Loucy (cell line): Measurements from ENCODE around the gene TAAR2.
A peak's percentile ranks its signal among the peaks of the same experiment; 100 is the strongest.

ENCODE experiments used
- H2AFZ ChIP-seq: fragments of 200-600 bp; sonication (generic); 2 replicates; pipeline ENCODE4 v1.6.0; 2016; ENCODE audit warnings: antibody characterized with exemption, mild to moderate bottlenecking, low read length, moderate library complexity
- H3F3A ChIP-seq: fragments of 200-600 bp; 2 replicates; pipeline ENCODE4 v1.6.0; 2016; ENCODE audit warnings: antibody characterized with exemption, low read depth, mild to moderate bottlenecking
- H3K27me3 ChIP-seq: fragments of 200-600 bp; sonication (generic); 2 replicates; pipeline ENCODE4 v1.6.1; 2014; ENCODE audit warnings: low read length, mild to moderate bottlenecking; ENCODE audit not compliant: insufficient read depth, poor library complexity, severe bottlenecking
- H3K36me3 ChIP-seq: fragments of 200-600 bp; sonication (generic); 2 replicates; pipeline ENCODE4 v1.6.1; 2016; ENCODE audit warnings: low read length; ENCODE audit not compliant: insufficient read depth
- H3K4me1 ChIP-seq: fragments of 200-600 bp; sonication (generic); 2 replicates; pipeline ENCODE4 v1.5.1; 2014; ENCODE audit warnings: low read length, mild to moderate bottlenecking; ENCODE audit not compliant: insufficient read depth, poor library complexity, severe bottlenecking
- H3K4me2 ChIP-seq: fragments of 200-600 bp; sonication (generic); 2 replicates; pipeline ENCODE4 v1.6.0; 2014; ENCODE audit warnings: antibody characterized with exemption, low read length, low read depth, mild to moderate bottlenecking; ENCODE audit not compliant: poor library complexity, severe bottlenecking
- H3K4me3 ChIP-seq: fragments of 200-600 bp; sonication (generic); 2 replicates; pipeline ENCODE4 v1.5.1; 2014; ENCODE audit warnings: low read length, mild to moderate bottlenecking, mixed read lengths; ENCODE audit not compliant: poor library complexity, severe bottlenecking
- H3K79me2 ChIP-seq: fragments of 200-600 bp; sonication (generic); 2 replicates; pipeline ENCODE4 v1.6.1; 2014; ENCODE audit warnings: low read length; ENCODE audit not compliant: insufficient read depth
- H3K9ac ChIP-seq: fragments of 200-600 bp; sonication (generic); 2 replicates; pipeline ENCODE4 v1.6.0; 2014; ENCODE audit warnings: mild to moderate bottlenecking, low read depth, low read length, moderate library complexity; ENCODE audit not compliant: poor library complexity, severe bottlenecking
- H3K9me2 ChIP-seq: fragments of 200-600 bp; sonication (generic); replicated peaks from 2 replicates; pipeline ENCODE4 v1.6.1; 2016; ENCODE audit warnings: low read depth, low read length, mixed read lengths
- H3K9me3 ChIP-seq: fragments of 200-600 bp; sonication (generic); 2 replicates; pipeline ENCODE4 v1.6.1; 2014; ENCODE audit warnings: mild to moderate bottlenecking, antibody characterized with exemption, low read length, low read depth; ENCODE audit not compliant: insufficient read depth
- H4K20me1 ChIP-seq: fragments of 200-600 bp; sonication (generic); 2 replicates; pipeline ENCODE4 v1.6.0; 2014; ENCODE audit warnings: antibody characterized with exemption, low read length, mild to moderate bottlenecking; ENCODE audit not compliant: insufficient read depth, poor library complexity, severe bottlenecking
- EZH2phosphoT487 ChIP-seq: fragments of 200-600 bp; IDR thresholded peaks from 2 replicates; pipeline ENCODE4 v1.6.1; 2018; ENCODE audit warnings: antibody characterized with exemption, mild to moderate bottlenecking, moderate library complexity, borderline replicate concordance
- TF ChIP-seq, protein P1 (sequence below): fragments of 200-600 bp; sonication (generic); conservative IDR thresholded peaks from 2 replicates; pipeline ENCODE4 v1.5.1; 2014; ENCODE audit warnings: mild to moderate bottlenecking, antibody characterized with exemption, low read length

The TAAR2 gene

DNA sequence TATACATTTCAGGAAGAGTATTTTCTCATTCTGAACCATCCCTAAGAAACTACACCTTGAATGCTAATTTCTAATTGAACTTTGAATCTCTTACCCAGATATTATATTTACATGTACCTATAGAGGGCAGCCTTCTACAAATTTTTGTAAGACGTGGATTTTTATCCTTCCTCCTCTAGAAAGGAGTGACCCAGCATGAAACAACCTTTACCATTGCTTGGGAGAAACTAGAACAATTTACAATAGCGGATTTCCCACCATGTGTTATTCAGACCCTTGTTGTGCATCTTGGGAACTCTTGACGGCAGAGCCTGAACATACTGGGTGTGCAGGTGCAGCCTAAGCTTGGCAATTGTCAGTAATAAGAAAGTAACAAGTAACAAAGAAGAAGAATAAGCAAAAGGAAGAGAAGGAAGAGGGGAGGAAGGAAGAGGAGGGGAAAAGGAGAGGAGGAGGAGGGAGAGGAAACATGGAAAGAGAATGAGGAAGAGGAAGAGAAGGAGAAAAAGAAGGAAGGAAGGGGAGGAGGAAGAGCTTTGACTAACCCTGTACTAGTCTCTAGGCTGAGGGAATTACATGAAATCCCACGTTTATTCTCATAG is 45.7 kb upstream of the TAAR2 start:
- TF ChIP-seq, protein P1, sequence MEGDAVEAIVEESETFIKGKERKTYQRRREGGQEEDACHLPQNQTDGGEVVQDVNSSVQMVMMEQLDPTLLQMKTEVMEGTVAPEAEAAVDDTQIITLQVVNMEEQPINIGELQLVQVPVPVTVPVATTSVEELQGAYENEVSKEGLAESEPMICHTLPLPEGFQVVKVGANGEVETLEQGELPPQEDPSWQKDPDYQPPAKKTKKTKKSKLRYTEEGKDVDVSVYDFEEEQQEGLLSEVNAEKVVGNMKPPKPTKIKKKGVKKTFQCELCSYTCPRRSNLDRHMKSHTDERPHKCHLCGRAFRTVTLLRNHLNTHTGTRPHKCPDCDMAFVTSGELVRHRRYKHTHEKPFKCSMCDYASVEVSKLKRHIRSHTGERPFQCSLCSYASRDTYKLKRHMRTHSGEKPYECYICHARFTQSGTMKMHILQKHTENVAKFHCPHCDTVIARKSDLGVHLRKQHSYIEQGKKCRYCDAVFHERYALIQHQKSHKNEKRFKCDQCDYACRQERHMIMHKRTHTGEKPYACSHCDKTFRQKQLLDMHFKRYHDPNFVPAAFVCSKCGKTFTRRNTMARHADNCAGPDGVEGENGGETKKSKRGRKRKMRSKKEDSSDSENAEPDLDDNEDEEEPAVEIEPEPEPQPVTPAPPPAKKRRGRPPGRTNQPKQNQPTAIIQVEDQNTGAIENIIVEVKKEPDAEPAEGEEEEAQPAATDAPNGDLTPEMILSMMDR: peak; percentile 75
- TF ChIP-seq EZH2phosphoT487: no peak
- peak overlapping the region; percentile 47 for H3K4me2 ChIP-seq
- H4K20me1 ChIP-seq: no peaks in the 10 kb centered on the region
- H3K4me1 ChIP-seq: peaks cover 3% of the 10 kb centered on the region
- H3F3A ChIP-seq: no peaks in the 10 kb centered on the region
- H3K9me3 ChIP-seq: no peaks in the 10 kb centered on the region
- no peaks in the 10 kb centered on the region for H3K9me2 ChIP-seq
- H3K4me3 ChIP-seq: peak overlapping the region; percentile 28
- H3K9ac ChIP-seq: peak overlapping the region; percentile 3
- no peaks in the 10 kb centered on the region for H3K27me3 ChIP-seq
- H3K36me3 ChIP-seq: no peaks in the 10 kb centered on the region
- H2AFZ ChIP-seq: peak overlapping the region; percentile 80
- H3K79me2 ChIP-seq: no peaks in the 10 kb centered on the region

DNA sequence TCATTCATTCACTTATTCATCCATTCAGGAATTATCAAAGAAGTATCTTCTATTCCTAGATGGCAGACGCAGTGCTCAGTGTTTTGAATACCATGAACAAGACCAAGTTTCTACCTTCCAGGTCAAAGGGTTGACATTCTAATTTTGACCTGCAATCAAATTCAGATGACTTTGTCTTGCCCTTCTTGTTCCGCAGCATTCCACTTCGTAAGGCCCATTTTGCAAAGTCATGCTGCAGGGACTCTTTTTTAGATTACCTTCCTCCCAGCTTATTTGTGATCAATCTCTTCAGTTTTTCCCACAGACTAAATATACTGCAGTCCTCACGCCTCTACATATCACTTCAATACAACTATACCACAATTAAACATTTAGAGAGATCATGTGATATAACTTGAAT is 42.0 kb upstream of the TAAR2 start:
- Histone ChIP-seq H3K9me3 (no peaks in the 10 kb centered on the region), H3F3A (no peaks in the 10 kb centered on the region), H2AFZ (no peak overlapping the region), H3K4me3 (no peak overlapping the region), H4K20me1 (no peaks in the 10 kb centered on the region), H3K9ac (no peak overlapping the region), H3K4me1 (peaks cover 3% of the 10 kb centered on the region), H3K79me2 (no peaks in the 10 kb centered on the region), H3K4me2 (no peak overlapping the region), H3K27me3 (no peaks in the 10 kb centered on the region), H3K36me3 (no peaks in the 10 kb centered on the region), H3K9me2 (no peaks in the 10 kb centered on the region)
- TF ChIP-seq EZH2phosphoT487: no peak
- TF ChIP-seq, protein P1: no peak

DNA sequence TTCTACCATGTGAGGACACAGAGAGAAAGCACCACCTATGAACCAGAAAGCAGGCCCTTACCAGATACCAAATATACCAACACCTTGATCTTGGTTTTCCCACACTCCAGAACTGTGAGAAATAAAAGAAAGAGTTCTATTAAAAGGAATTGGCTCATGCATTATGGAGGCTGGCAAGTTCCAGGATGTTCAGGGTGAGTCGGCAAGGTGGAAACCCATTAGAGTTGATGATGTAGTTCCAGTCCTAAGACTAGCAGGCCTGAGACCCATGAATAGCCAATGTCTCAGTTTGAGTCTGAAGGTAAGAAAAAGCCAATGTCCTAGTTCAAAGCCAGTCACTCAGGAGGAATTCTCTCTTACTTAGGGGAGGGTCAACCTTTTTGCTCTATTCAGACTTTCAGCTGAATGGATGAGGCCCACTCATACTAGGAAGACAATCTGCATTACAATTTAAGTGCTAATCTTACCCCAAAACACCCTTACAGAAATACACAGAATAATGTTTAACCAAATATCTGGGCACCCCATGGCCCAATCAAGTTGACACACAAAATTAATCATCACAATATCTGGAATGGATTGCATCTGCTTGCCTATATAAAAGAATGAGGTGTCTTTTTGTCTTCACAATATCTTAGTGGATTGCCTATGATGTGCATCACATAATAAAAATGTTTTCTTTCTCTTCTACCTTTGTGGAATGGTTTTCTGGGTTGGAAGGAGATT is 40.4 kb upstream of the TAAR2 start:
- Histone ChIP-seq H4K20me1 (no peaks in the 10 kb centered on the region), H3K79me2 (no peaks in the 10 kb centered on the region), H3K4me1 (no peaks in the 10 kb centered on the region), H2AFZ (no peak overlapping the region), H3K9me2 (no peaks in the 10 kb centered on the region), H3K36me3 (no peaks in the 10 kb centered on the region), H3K9me3 (no peaks in the 10 kb centered on the region), H3K9ac (no peak overlapping the region), H3K27me3 (no peaks in the 10 kb centered on the region), H3K4me3 (no peak overlapping the region), H3K4me2 (no peak overlapping the region), H3F3A (no peaks in the 10 kb centered on the region)
- TF ChIP-seq, protein P1: no peak
- no peak for TF ChIP-seq EZH2phosphoT487
